ENCODE measurements around the gene GSTM5. TPM values are rescaled to one million over a fixed set of nuclear protein-coding genes. Genes with fewer than 3 reads are reported as not detected.

GSTM5 gene
- total and polyA plus RNA-seq, 2 of the 8 experiments (the other 6 are each of a cell fraction or from before 2014, with no cell fraction given) = 0.24 to 0.89 TPM

DNA sequence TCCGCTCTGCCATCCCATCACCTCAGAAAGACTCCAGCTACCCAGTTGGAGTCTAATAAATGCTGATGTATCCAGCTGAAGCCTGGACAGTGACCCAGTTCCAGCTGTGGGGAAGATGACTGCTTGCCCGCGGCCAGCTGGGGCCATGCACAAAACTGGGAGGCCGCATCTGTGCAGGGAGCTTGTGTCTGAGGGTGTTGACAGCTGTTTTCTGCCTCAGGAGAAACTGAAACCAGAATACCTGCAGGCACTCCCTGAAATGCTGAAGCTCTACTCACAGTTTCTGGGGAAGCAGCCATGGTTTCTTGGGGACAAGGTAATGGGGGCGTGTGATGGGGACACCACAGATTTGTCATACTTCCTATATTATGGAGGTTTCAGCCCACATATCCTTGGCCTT is 41.0 kb upstream of the GSTM5 start:
- no peaks in the 10 kb centered on the region for H3K36me3 ChIP-seq (ENCODE audit: control insufficient read depth in 2 of 4, insufficient read depth in 4 of 4, low read length in 3 of 4)
- no peak overlapping the region for H2BK15ac ChIP-seq (ENCODE audit: low read length)
- no peaks in the 10 kb centered on the region for H3K27me3 ChIP-seq (replicated peaks in 1 of 4; ENCODE audit: control insufficient read depth in 3 of 4, extremely low read depth in 1 of 4, insufficient read depth in 3 of 4, low read length in 3 of 4)
- H3K23me2 ChIP-seq (ENCODE audit: low read depth, low read length) = peaks cover 4% of the 10 kb centered on the region; the same call in 1 of the 2 replicates
- no peak overlapping the region for H3K4ac ChIP-seq (replicated peaks; ENCODE audit: insufficient read length, low read depth, low read length)
- peaks cover 0 to 6% (median 5%) of the 10 kb centered on the region in 4 experiments; a peak in 5 of 7 replicates for H3K4me1 ChIP-seq (replicated peaks in 1 of 4; ENCODE audit: control insufficient read depth in 3 of 4, insufficient read depth in 4 of 4, low read length in 3 of 4)
- H3K79me1 ChIP-seq (ENCODE audit: low read depth, low read length) = no peaks in the 10 kb centered on the region
- H3K27ac ChIP-seq (ENCODE audit: low read depth, low read length) = no peak overlapping the region
- DNase-seq (ENCODE audit: low read depth in 1 of 2, low spot score in 2 of 2) (no peak), FAIRE-seq (no peak)
- H3K18ac ChIP-seq (ENCODE audit: extremely low read depth, low read length) = no peak overlapping the region
- no peak overlapping the region for H4K8ac ChIP-seq (ENCODE audit: extremely low read depth, insufficient read depth, low read length)
- ChIA-PET CTCF (ENCODE audit: partially characterized antibody) (interaction anchor here (1.0 to 2.7 kb wide), 7 partner anchors 9 to 313 kb away, joined by 3 to 13 read pairs (median 4); partner anchors contain the start of gene AHCYL1), POLR2A (ENCODE audit: partially characterized antibody) (interaction anchor here (1.0 kb wide), 1 partner anchor 370 kb away, joined by 4 read pairs; no protein-coding TSS in a partner anchor)
- no peak overlapping the region for H3K14ac ChIP-seq (ENCODE audit: insufficient read length)
- no peak overlapping the region for H4K91ac ChIP-seq (replicated peaks; ENCODE audit: insufficient read length, low read length)
- no peak overlapping the region for H3K56ac ChIP-seq (replicated peaks; ENCODE audit: insufficient read length, low read depth, low read length)
- H2BK120ac ChIP-seq (replicated peaks; ENCODE audit: low read depth, low read length) = no peak overlapping the region
- H4K5ac ChIP-seq (ENCODE audit: insufficient read length, low read depth, low read length) = no peak overlapping the region
- H3K9ac ChIP-seq (replicated peaks in 1 of 4; ENCODE audit: extremely low read depth in 1 of 4, low read depth in 3 of 4, low read length in 3 of 4) = no peak overlapping the region
- no peak overlapping the region for H3K4me2 ChIP-seq (ENCODE audit: insufficient read depth in 1 of 2, low read depth in 2 of 2, low read length in 2 of 2)
- H3K79me2 ChIP-seq (ENCODE audit: control insufficient read depth in 1 of 2, insufficient read depth in 2 of 2, low read length in 2 of 2) = no peaks in the 10 kb centered on the region
- H3K23ac ChIP-seq (ENCODE audit: insufficient read length) = no peak overlapping the region
- no peak overlapping the region for H2BK20ac ChIP-seq (ENCODE audit: low read length)
- no peak overlapping the region for H3K4me3 ChIP-seq (ENCODE audit: extremely low read depth in 1 of 4, insufficient read depth in 2 of 4, low read depth in 3 of 4, low read length in 4 of 4)
- H3K9me3 ChIP-seq (ENCODE audit: insufficient read depth in 2 of 2, low read depth in 1 of 2, low read length in 1 of 2) = no peaks in the 10 kb centered on the region
- WGBS, 2 experiments (ENCODE audit: extremely low coverage in 1 of 2, insufficient coverage in 1 of 2, insufficient read length in 1 of 2, insufficient replicate concordance in 2 of 2, low coverage in 1 of 2, low lambda C conversion rate in 2 of 2, missing lambda C conversion rate in 1 of 2) = 86% methylated on average over 5 of the region's 5 CpGs; no CpG with 5 or more reads in 1 of the 2 experiments
- H4K20me1 ChIP-seq (replicated peaks in 1 of 2; ENCODE audit: control insufficient read depth in 1 of 2, insufficient read depth in 2 of 2, low read length in 2 of 2) = no peaks in the 10 kb centered on the region
- no peak overlapping the region for H2AFZ ChIP-seq (ENCODE audit: low read length)
- H2AK5ac ChIP-seq (ENCODE audit: low read depth, low read length) = no peak overlapping the region
- no peak overlapping the region for H2BK12ac ChIP-seq (ENCODE audit: low read depth, low read length)
- H2BK5ac ChIP-seq (ENCODE audit: low read depth, low read length) = no peak overlapping the region
- TF ChIP-seq SP1 (IDR thresholded peaks at IDR 0.05; ENCODE audit: low read depth, low read length) = no peak
- TF ChIP-seq MAFK (IDR thresholded peaks at IDR 0.05; ENCODE audit: low read depth, low read length) = no peak
- TF ChIP-seq NRF1 (IDR thresholded peaks at IDR 0.05; ENCODE audit: low read depth, low read length) = no peak
- TF ChIP-seq SIX5 (IDR thresholded peaks at IDR 0.05; ENCODE audit: low read depth, low read length) = no peak
- no peak for TF ChIP-seq CBX5 (IDR thresholded peaks at IDR 0.05; ENCODE audit: low read depth, low read length)
- TF ChIP-seq, protein P1, sequence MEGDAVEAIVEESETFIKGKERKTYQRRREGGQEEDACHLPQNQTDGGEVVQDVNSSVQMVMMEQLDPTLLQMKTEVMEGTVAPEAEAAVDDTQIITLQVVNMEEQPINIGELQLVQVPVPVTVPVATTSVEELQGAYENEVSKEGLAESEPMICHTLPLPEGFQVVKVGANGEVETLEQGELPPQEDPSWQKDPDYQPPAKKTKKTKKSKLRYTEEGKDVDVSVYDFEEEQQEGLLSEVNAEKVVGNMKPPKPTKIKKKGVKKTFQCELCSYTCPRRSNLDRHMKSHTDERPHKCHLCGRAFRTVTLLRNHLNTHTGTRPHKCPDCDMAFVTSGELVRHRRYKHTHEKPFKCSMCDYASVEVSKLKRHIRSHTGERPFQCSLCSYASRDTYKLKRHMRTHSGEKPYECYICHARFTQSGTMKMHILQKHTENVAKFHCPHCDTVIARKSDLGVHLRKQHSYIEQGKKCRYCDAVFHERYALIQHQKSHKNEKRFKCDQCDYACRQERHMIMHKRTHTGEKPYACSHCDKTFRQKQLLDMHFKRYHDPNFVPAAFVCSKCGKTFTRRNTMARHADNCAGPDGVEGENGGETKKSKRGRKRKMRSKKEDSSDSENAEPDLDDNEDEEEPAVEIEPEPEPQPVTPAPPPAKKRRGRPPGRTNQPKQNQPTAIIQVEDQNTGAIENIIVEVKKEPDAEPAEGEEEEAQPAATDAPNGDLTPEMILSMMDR (IDR thresholded peaks at IDR 0.05; ENCODE audit: control extremely low read depth in 1 of 3, insufficient read depth in 1 of 3, low read depth in 1 of 3, low read length in 3 of 3) = no peak
- no peak for TF ChIP-seq HDAC2 (IDR thresholded peaks at IDR 0.05; ENCODE audit: borderline replicate concordance in 1 of 2, low read depth in 2 of 2, low read length in 2 of 2)
- no peak for TF ChIP-seq NANOG (IDR thresholded peaks at IDR 0.05; ENCODE audit: insufficient read depth, low read depth, low read length, poor library complexity, severe bottlenecking)
- no peak for TF ChIP-seq TCF12 (IDR thresholded peaks at IDR 0.05; ENCODE audit: low read depth, low read length)
- no peak for TF ChIP-seq RBBP5 (IDR thresholded peaks at IDR 0.05; ENCODE audit: borderline replicate concordance, low read depth, low read length)
- TF ChIP-seq CHD2 (IDR thresholded peaks at IDR 0.05; ENCODE audit: low read length) = no peak

Data from H1 (cell line).